GM18519 (cell line): Measurements from ENCODE around the gene SLC22A5.
"Not testable (repeated sequence)": the region's sequence is repeated elsewhere in the genome, so short reads cannot be mapped to it uniquely, and the experiment has no call there.

Source experiments
- ATAC-seq: cut with Tn5 transposase; IDR thresholded peaks from one replicate; pipeline ENCODE4 v1.9.1; 2021; ENCODE audit warnings: mild to moderate bottlenecking, moderate library complexity; ENCODE audit not compliant: unreplicated experiment, low FRiP score

Gene SLC22A5

GRCh38 chr5:132410451-132411303, 41.2 kb downstream of the SLC22A5 start:
- ATAC-seq, result peak; percentile 52

DNA sequence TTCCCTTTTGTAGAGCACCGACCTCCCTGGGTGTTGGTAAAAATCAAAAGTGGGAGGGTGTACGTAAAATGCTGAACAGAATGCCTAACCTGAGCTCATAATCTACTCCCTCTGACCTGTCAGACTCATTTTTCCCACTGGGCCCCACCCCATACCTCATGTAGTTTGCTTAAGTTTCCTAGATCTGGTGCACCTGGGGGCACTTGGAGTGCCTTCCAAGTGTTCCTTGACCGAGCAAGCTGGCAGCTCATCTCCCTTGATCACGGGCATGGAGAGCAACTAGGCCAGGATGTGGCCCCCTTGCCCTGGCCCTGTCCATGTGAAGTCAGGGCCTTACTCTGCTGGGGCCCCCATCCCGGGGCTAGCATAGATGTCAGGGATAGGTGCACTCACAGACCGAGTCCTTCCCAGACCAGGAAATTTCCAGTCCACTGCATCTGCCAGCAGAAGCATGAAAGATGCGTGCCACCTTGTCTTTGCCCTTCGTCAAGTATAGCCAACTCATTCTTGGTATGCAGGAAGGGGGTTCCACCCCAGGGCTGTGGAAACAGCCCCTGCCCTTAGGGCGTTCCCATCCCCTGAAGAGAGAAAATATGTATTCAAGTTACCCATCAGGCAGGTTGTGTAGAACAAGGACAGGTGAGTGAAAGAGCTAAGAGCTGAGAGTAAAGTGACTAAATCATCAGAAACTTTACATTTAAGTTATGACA, 41.9 kb downstream of the SLC22A5 start:
- ATAC-seq, result no peak

DNA sequence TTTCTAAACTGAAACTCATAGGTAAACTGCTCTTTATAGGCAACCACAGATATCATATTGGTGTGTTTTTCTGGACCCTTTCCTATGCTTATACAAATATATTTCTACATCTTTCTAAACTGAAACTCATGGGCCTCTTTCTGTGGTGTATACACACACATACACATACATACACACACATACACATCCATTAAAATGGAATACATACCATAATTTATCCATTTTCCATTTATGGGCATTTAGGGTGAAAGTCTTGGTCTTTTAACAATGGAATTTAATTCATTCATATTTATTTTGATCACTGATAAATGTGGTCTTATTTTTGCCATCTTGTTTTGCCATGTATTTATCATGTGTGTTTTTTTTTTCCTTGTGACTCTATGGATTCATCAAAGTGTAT, 44.1 kb downstream of the SLC22A5 start:
- ATAC-seq, result no peak

- no peak for ATAC-seq
Observed at GRCh38 chr5:132414634-132415378, 45.3 kb downstream of the SLC22A5 start.

DNA sequence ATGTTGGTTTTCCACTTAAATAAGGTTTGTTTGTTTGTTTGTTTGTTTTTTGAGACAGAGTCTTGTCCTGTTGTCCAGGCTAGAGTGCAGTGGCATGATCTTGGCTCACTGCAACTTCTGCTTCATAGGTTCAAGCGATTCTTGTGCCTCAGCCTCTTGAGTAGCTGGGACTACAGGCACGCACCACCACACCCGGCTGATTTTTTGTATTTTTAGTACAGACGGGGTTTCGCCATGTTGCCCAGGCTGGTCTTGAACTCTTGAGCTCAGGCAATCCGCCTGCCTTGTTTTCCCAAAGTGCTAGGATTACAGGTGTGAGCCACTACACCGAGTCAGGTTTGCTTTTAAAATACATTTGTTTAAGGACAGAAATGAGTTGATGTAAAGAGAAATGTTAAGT, 46.0 kb downstream of the SLC22A5 start:
- not testable (repeated sequence) for ATAC-seq

DNA sequence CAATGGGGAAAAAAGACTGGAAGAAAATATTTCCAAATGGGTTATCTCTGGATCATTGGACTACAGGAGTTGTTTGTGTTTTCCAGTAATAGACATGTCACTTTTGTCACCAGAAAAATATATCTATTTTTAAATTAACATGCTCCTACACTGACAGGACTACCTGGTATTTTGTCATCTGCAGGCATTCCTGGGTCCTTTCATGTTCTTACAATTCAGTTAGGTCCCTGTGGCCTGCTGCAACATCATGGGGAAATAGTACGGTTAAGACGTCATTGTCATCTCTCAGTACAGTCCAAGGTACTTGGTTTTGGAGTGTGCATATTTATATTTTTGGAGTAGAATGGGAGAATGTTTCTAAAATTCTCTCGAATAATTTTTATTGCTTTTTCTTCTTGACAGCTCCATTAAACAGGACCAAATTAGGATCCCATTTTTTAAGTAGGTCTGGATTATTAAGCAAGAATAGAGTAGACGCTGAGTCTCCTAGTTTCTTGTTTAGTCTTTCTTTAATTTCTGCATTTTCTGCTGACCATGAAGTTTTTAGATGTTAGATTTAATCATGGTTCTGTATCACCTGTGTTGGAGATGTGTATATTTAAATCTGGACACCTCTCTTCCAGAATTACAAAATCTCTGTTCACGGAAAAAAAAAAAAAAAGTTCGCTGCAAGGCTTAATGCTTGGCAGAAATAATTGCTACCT, 46.9 kb downstream of the SLC22A5 start:
- ATAC-seq, result no peak

DNA sequence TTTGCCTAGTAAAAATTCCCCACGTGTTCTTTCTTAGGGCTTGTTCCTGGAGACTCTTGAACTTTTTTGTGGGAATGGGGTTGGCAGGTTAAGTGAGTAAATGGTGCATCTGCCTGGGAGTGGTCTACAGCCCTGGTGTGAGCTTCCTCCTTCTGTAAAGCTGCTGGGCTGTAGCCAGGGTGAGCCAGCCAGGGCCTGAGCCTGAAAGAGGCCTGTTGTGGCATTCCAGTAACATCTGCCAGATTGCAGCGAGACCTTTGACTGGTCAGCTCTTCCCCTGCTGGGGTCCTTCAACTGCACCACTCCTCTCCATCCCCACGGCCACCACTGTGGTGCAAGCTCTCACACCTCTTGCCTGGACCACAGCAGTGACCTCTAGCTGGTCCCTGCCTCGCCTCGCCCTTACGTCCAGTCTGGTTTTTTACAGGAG, 47.5 kb downstream of the SLC22A5 start:
- no peak for ATAC-seq

DNA sequence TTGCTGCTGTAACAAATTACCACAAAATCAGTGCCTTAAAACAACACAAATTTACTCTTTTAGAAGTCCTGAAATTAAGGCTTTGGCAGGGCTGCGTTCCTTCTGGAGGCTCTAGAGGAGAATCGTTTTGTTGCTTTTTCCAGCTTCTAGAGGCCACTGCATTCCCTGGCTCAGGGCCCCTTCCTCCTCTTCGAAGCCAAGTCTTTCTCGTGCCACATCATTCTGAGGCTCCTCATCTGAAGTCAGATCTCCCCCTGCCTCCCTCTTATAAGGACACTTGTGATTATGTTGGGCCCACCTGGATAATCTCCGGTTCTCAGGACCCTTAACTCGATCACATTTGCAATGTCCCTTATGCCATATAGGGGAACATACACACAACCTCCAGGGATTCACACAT, 48.0 kb downstream of the SLC22A5 start:
- no peak for ATAC-seq

DNA sequence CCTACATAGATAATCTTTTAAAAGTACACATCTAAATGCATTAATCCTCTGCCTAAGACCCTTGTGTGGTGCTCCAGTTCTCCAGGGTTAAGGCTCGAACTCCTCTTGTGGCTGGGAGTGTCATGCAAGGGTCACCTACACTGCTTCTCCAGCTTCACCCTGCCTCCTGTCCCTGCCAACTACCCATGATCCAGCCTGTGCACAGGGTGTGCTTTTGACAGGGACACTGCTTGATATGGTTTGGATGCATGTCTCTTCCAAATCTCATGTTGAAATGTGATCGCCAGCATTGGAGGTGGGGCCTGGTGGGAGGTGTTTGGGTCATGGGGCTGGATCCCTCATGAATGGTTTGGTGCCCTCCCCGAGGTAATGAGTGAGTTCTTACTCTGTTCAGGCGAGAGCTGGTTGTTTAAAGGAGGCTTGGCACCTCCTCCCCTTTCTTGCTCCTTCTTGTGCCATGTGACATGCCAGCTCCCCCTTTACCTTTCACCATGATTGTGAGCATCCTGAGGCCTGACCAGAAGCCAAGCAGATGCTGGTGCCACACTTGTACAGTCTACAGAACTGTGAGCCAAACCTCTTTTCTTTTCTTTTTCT, 48.5 kb downstream of the SLC22A5 start:
- no peak for ATAC-seq

DNA sequence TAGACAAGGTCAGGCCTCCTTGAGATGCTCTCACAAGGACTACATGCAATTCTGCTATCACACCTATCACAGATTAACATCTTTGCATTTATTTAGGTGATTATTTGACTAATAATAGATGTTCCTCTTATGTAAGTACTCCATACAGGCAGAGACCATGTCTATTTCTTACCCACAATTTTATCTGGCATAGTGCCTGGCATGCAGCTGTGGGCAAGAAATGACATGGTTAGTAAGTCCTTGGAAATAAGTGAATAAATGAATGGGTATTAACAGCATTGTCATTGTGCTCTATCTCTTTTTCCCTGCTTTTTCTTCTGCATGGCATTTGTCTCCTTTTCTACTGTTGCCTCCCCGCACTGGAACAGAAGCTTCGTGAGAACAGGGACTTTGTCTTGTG, 49.4 kb downstream of the SLC22A5 start:
- no peak for ATAC-seq

DNA sequence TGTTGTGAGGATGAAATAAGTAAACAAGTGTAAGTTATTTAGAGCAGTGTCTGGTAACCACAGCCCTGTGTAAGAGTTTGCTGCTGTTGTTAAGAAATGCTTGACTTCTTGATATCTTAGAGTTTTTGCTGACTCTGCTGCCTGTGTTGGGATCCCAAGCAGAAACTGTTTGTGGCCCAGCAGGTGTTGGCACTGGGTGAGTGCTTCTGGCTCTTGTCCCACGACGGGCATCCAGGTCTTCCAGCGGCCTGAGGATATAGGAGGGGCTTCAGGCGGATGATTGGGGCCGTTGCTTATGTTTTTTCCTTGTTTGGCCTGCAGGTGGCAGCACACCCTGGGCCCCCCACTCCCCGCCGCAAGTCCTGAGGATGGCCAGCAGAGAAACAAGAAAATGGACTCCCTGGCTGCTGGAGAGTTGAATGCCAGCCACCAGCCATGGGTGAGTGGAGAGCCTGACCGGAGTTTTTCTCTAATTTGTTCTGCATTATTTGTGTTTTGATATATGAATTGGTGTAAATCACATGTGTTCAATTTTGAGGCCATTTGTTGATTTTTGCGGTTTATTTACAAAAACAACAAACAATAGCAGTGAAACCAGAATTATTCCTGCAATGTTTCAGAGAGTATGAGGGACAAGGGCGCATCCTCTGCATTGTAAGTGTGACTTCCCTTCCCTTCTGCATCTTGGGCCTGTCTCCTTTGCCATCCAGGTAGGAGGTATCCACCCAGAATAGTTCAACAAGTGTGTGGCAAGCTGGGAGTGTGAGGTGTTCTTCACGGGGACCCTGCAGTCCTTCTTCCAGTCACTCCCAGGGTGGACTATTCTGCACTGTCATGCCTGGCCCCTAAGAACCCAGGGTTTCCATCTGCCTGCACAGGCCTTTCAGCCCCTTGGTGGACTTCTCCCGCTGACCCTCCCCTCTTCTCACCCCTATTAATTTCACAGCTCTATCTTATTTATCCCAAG, 50.3 kb downstream of the SLC22A5 start:
- ATAC-seq, result no peak

DNA sequence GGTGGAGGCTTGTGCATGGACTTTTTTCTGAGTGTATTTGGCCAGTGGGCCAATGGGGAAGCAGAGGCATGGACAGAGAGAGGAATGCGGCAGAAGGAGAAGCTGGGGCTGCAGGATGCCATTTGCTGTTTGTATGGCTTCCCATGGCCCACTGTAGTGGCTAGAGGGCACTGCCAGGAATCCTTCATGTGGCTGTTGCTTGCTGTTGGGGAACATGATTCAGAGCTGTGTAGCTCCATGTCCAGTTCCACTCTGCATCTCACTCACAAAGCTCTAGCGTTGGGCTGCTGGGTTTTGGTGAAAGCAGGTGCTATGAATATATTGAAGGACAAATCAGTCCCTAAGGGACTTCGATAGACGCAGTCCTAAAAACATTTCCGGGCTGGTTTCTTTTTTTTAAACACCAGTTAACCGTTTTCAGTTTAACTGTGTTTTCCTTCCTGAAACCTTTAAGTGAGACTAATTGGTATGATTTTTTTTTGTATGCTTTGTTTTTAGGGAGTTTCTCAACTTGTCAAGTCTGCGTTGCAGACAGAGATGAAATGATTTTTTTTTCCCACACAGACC, 51.3 kb downstream of the SLC22A5 start:
- no peak for ATAC-seq

DNA sequence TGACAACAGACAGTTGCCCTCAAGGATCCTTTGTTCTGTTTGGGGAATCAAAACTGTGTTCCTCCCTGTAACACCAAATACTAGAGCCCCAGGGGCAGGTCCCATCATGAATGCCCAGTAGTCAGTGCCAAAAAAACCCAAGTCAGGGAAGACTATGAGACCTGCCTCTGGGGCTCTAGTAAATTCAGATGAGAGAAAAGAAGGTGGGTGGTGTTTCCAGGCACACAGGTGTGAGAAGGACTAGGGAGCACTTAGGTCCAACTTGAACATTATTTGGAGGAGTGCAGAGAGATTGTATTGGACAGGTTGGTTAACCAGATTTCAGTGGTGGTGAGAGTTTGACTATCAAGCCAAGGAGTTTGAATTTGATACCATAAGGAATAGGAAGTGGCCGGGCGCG, 52.0 kb downstream of the SLC22A5 start:
- no peak for ATAC-seq

GRCh38 chr5:132422720-132423437, 53.4 kb downstream of the SLC22A5 start:
- ATAC-seq, result peak; percentile 33

DNA sequence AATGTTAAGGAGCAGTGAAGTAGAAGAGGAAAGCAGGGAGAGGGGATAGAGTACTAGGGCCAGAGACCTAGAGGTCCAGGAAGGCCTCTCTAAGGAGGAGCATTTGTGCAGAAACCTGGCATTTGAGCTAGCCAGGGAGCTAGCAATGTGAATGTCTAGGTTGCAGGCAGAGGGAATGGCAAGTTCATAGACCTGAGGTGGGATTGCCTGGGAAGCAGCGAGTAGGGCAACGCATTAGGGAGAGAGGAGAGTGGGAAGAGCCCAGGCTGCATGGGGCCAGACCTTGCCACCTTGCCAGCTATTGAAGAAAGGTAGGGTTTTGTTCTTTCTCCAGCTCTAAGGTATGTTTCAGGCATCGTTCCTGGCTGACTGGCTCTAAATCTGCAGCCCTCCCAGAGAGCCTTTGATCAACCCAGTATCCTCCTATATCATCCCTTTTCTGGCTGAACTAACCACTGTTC, 54.0 kb downstream of the SLC22A5 start:
- no peak for ATAC-seq

- no peak for ATAC-seq
Observed at GRCh38 chr5:132424167-132424880, 54.8 kb downstream of the SLC22A5 start.
